Right atrium auricular region (tissue), 2 donors: Measurements from ENCODE around the gene MLLT3. TPM values are rescaled to one million over a fixed set of nuclear protein-coding genes. Genes with fewer than 3 reads are reported as not detected.

Source experiments
- DNase-seq: peaks from one replicate; pipeline ENCODE4 v3.0.0-alpha.2; 2019; ENCODE audit warnings: low spot score
- H3K27ac ChIP-seq, 2 donors: fragments of 200-600 bp; sonication (generic); 1 replicate in 1 of 2; 2 replicates in 1 of 2; pipeline ENCODE4 v1.5.1; 2016 to 2019
- H3K27me3 ChIP-seq, 2 donors: fragments of 200-600 bp; sonication (generic); one replicate each; pipeline versions ENCODE4 v1.5.1 to v1.6.0; 2017 to 2019
- H3K36me3 ChIP-seq: fragments of 200-600 bp; sonication (generic); one replicate; pipeline ENCODE4 v1.5.1; 2016
- H3K4me1 ChIP-seq, 2 donors: fragments of 200-600 bp; sonication (generic); one replicate each; pipeline versions ENCODE4 v1.5.1 to v1.6.0; 2017 to 2019
- H3K4me3 ChIP-seq, 2 donors: fragments of 200-600 bp; sonication (generic); 1 replicate in 1 of 2; 2 replicates in 1 of 2; pipeline ENCODE4 v1.5.1; 2017 to 2019; ENCODE audit warnings: mild to moderate bottlenecking in 1 of 2, moderate library complexity in 1 of 2
- H3K9me3 ChIP-seq, 2 donors: fragments of 200-600 bp; sonication (generic); one replicate each; pipeline ENCODE4 v1.5.1; 2019
- CTCF ChIP-seq, 2 donors: fragments of 200-600 bp; sonication (generic); IDR thresholded peaks; one replicate each; pipeline ENCODE4 v1.5.1; 2019; ENCODE audit warnings: antibody characterized with exemption in 2 of 2
- total RNA-seq, 2 donors: library from RNA; depleted of rRNA; stranded (reverse); fragments of >200 nt; gene quantifications; one replicate each; pipeline ENCODE4 v1.1.0, GENCODE V29; 2016

Gene MLLT3
- total RNA-seq, 2 donors from 2014 or later = 5.3 to 7.6 TPM

- Histone ChIP-seq H3K4me3 (no peak overlapping the region), H3K27ac (no peak overlapping the region), H3K27me3 (no peaks in the 10 kb centered on the region), H3K36me3 (no peaks in the 10 kb centered on the region), H3K9me3 (no peaks in the 10 kb centered on the region), H3K4me1 (peaks cover 0 to 18% of the 10 kb centered on the region in 2 donors)
- no peak for DNase-seq
- peak in 1 of 2 donors; percentile 58 for TF ChIP-seq CTCF (IDR thresholded peaks at IDR 0.05)
Measured at GRCh38 chr9:20552874-20553557, 69.3 kb downstream of the MLLT3 start.

GRCh38 chr9:20551835-20552234 lies 70.5 kb downstream of the MLLT3 start:
- H3K27me3 ChIP-seq = no peaks in the 10 kb centered on the region
- peaks cover 0 to 17% of the 10 kb centered on the region in 2 donors for H3K4me1 ChIP-seq
- H3K36me3 ChIP-seq = no peaks in the 10 kb centered on the region
- no peak overlapping the region for H3K27ac ChIP-seq
- no peaks in the 10 kb centered on the region for H3K9me3 ChIP-seq
- no peak for TF ChIP-seq CTCF (IDR thresholded peaks at IDR 0.05)
- DNase-seq = no peak
- H3K4me3 ChIP-seq = no peak overlapping the region

GRCh38 chr9:20551236-20551635 lies 71.1 kb downstream of the MLLT3 start:
- no peaks in the 10 kb centered on the region for H3K27me3 ChIP-seq
- no peak for DNase-seq
- TF ChIP-seq CTCF (IDR thresholded peaks at IDR 0.05) = no peak
- H3K4me1 ChIP-seq = peaks cover 0 to 17% of the 10 kb centered on the region in 2 donors
- H3K27ac ChIP-seq = no peak overlapping the region
- no peaks in the 10 kb centered on the region for H3K9me3 ChIP-seq
- no peaks in the 10 kb centered on the region for H3K36me3 ChIP-seq
- H3K4me3 ChIP-seq = no peak overlapping the region

- TF ChIP-seq CTCF (IDR thresholded peaks at IDR 0.05) = no peak
- no peak for DNase-seq
- peaks cover 0 to 17% of the 10 kb centered on the region in 2 donors for H3K4me1 ChIP-seq
- H3K36me3 ChIP-seq = no peaks in the 10 kb centered on the region
- H3K4me3 ChIP-seq = no peak overlapping the region
- H3K9me3 ChIP-seq = no peaks in the 10 kb centered on the region
- H3K27ac ChIP-seq = no peak overlapping the region
- H3K27me3 ChIP-seq = no peaks in the 10 kb centered on the region
Measured at GRCh38 chr9:20550326-20550725, 72.0 kb downstream of the MLLT3 start.

- DNase-seq = no peak
- no peaks in the 10 kb centered on the region for H3K9me3 ChIP-seq
- no peaks in the 10 kb centered on the region for H3K36me3 ChIP-seq
- H3K27me3 ChIP-seq = no peaks in the 10 kb centered on the region
- H3K4me3 ChIP-seq = no peak overlapping the region
- H3K27ac ChIP-seq = no peak overlapping the region
- TF ChIP-seq CTCF (IDR thresholded peaks at IDR 0.05) = no peak
- peaks cover 0 to 17% of the 10 kb centered on the region in 2 donors for H3K4me1 ChIP-seq
Measured at GRCh38 chr9:20549053-20549452, 73.2 kb downstream of the MLLT3 start.
